ENCODE results near the gene SPECC1L.

DNA sequence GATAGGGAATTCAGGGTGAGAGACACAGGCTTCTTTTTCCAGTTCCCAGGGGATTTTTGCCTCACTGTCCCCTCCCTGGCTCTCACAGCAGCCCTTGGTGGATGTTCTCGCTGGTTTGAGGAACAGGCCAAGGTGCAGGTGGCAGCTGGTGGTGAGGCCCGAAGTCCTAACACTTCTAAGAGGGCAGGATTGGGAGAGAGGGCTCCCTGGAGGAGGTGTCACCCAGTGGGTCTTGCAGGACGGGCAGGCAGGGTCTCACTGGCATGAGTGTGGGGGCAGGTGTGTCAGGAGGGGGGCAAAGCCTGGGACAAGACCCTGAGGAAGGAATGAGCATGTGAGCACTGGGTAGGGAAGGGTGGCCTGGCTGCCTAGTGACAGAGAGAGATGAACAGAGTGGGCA is 165.9 kb downstream of the SPECC1L start:
- TF ChIP-seq, protein P1, sequence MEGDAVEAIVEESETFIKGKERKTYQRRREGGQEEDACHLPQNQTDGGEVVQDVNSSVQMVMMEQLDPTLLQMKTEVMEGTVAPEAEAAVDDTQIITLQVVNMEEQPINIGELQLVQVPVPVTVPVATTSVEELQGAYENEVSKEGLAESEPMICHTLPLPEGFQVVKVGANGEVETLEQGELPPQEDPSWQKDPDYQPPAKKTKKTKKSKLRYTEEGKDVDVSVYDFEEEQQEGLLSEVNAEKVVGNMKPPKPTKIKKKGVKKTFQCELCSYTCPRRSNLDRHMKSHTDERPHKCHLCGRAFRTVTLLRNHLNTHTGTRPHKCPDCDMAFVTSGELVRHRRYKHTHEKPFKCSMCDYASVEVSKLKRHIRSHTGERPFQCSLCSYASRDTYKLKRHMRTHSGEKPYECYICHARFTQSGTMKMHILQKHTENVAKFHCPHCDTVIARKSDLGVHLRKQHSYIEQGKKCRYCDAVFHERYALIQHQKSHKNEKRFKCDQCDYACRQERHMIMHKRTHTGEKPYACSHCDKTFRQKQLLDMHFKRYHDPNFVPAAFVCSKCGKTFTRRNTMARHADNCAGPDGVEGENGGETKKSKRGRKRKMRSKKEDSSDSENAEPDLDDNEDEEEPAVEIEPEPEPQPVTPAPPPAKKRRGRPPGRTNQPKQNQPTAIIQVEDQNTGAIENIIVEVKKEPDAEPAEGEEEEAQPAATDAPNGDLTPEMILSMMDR (IDR thresholded peaks at IDR 0.05; ENCODE audit: borderline replicate concordance, extremely low read depth, low read length, poor library complexity, severe bottlenecking) = no peak
- TF ChIP-seq EZH2 (IDR thresholded peaks at IDR 0.05; ENCODE audit: borderline replicate concordance, low read depth, low read length, severe bottlenecking) = no peak
